GM18507 (cell line): ENCODE measurements around the gene TBX18.

ENCODE experiments used
- DNase-seq: peaks from one replicate; pipeline ENCODE4 v3.0.0; 2011; ENCODE audit warnings: low read depth; ENCODE audit not compliant: insufficient read length; ENCODE audit errors: extremely low spot score
- FAIRE-seq: peaks from 2 replicates; lab custom pipeline; 2011; peaks lifted over from hg19 to GRCh38; lab: Jason Lieb, UNC

The TBX18 gene

DNA sequence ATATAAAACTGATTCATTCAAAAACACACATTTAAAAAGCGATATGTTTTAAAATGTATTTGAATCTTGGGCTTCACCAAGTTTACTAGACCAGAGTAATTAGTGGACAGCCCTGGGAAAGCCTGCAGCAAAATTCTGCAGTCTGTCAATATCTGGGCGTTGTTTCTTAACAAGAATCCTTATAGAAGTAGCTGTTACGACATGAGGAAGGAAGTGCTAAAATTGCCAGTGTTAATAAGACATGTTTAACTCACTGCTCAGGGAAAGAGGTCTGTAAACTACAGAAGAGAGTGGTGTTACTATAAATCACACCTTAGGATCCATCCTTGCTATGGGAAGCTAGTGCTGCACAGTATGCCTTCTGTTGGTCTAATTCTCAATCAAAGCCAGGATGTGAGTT lies 120.6 kb downstream of the TBX18 start:
- DNase-seq, result no peak
- no peak for FAIRE-seq

DNA sequence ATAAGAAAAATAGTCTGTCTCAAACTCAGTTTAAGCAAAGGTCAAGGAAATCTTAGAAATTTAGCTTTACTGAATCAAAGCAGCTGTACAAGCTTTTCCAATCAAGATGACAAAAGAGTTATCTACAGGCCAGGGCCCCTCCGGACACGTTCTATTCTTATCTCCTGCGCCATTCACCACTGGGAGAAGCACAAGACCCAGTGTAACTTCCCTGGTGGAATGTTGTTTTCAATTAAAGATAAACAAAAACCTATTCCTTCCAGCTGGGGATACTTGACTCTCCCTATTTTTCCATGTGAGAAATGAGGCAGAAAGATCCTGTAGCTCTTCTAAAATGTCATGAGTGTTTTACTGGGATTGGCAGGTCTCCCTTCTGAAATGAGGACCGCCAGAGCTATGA lies 123.3 kb downstream of the TBX18 start:
- FAIRE-seq (no peak), DNase-seq (no peak)

DNA sequence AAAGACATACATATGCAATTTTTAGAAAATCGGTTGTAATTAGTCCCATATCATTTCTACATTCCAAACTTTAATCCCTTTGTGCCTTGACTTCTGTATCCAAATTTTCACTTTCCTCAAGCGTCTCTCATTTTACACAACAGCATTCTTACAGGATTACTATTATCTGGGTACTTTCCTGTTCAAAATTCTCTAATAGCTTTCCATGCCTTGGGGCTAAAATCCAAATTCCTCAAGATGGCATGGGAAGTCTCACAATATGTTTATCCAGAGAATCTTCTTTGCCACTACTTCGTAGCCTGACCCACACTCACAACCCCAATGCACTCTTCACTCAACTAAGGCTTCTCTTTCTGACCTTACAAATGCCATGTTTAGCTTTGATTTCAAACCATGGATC lies 125.0 kb downstream of the TBX18 start:
- no peak for FAIRE-seq
- DNase-seq, result no peak

DNA sequence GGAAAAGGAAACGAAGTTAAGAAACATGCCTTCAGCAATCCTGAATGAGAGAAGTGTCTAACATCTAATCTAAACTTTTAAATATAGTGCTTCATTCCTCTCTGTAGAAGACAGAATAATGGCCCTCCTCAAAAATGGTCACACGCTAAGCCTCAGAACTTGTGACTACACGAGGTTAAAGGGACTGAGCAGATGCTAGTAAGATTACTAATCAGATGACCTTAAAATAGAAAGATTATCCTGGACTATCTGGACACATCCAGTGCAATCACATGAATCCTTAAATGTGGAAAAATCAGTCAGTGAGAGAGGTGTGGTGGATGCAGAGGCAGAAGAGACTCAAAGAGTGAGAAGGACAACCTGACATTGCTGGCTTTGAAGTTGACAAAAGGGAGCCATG lies 126.1 kb downstream of the TBX18 start:
- no peak for DNase-seq
- no peak for FAIRE-seq
